H1 (cell line): ENCODE results near the gene PKD1L1. TPM values are rescaled to one million over a fixed set of nuclear protein-coding genes. Genes with fewer than 3 reads are reported as not detected.

ENCODE experiments used
- CTCF ChIA-PET: fragments of 300-600 bp; sonication (Branson Sonifier 250); formaldehyde crosslinking; loops from one replicate; lab custom pipeline; 2021; ENCODE audit not compliant: partially characterized antibody; lab: Charles Lee
- POLR2A ChIA-PET: fragments of 300-600 bp; sonication (Branson Sonifier 250); formaldehyde crosslinking; loops from one replicate; lab custom pipeline; 2021; ENCODE audit warnings: inconsistent platforms; ENCODE audit not compliant: partially characterized antibody; lab: Charles Lee
- DNase-seq, 2 experiments: peaks; one replicate each; pipeline versions ENCODE4 v3.0.0 to v3.0.0-alpha.2; 2010 to 2022; ENCODE audit warnings: low spot score in 2 of 2, low read depth in 1 of 2, mixed read lengths in 1 of 2
- FAIRE-seq: peaks from 2 replicates; lab custom pipeline; 2011; peaks lifted over from hg19 to GRCh38; lab: Jason Lieb, UNC
- H2AFZ ChIP-seq: 2 replicates; pipeline ENCODE4 v1.8.1; 2012; ENCODE audit warnings: low read length, inconsistent platforms
- H2AK5ac ChIP-seq: 2 replicates; pipeline ENCODE4 v1.6.1; 2013; ENCODE audit warnings: low read depth, low read length
- H2BK120ac ChIP-seq: replicated peaks from 2 replicates; pipeline ENCODE3; 2013; ENCODE audit warnings: low read depth, low read length, inconsistent platforms
- H2BK12ac ChIP-seq: 2 replicates; pipeline ENCODE4 v1.6.1; 2013; ENCODE audit warnings: low read depth, low read length
- H2BK15ac ChIP-seq: 2 replicates; pipeline ENCODE4 v1.6.1; 2013; ENCODE audit warnings: low read length
- H2BK20ac ChIP-seq: 2 replicates; pipeline ENCODE4 v1.6.1; 2013; ENCODE audit warnings: low read length
- H2BK5ac ChIP-seq: 2 replicates; pipeline ENCODE4 v1.6.1; 2013; ENCODE audit warnings: low read depth, low read length
- H3K14ac ChIP-seq: 2 replicates; pipeline ENCODE4 v1.6.1; 2013; ENCODE audit warnings: inconsistent platforms; ENCODE audit not compliant: insufficient read length
- H3K18ac ChIP-seq: 2 replicates; pipeline ENCODE4 v1.6.1; 2013; ENCODE audit warnings: low read length; ENCODE audit errors: extremely low read depth
- H3K23ac ChIP-seq: 2 replicates; pipeline ENCODE4 v1.6.1; 2013; ENCODE audit warnings: inconsistent platforms; ENCODE audit not compliant: insufficient read length
- H3K23me2 ChIP-seq: 2 replicates; pipeline ENCODE4 v1.6.1; 2013; ENCODE audit warnings: low read depth, low read length
- H3K27ac ChIP-seq: 2 replicates; pipeline ENCODE4 v1.6.1; 2011; ENCODE audit warnings: low read depth, low read length, inconsistent platforms
- H3K27me3 ChIP-seq, 4 experiments: replicated peaks in 1 of 4; 1 replicate in 1 of 4; 2 replicates in 3 of 4; pipeline versions ENCODE4 v1.6.1 to v1.8.1; 2011 to 2013; ENCODE audit warnings: low read length in 3 of 4, mild to moderate bottlenecking in 3 of 4, inconsistent platforms in 2 of 4, mixed read lengths in 2 of 4, moderate library complexity in 1 of 4; ENCODE audit not compliant: control insufficient read depth in 3 of 4, insufficient read depth in 3 of 4; ENCODE audit errors: extremely low read depth in 1 of 4
- H3K36me3 ChIP-seq, 4 experiments: 2 replicates each; pipeline versions ENCODE4 v1.6.1 to v1.8.1; 2011 to 2013; ENCODE audit warnings: mild to moderate bottlenecking in 4 of 4, low read length in 3 of 4, moderate library complexity in 2 of 4, control low read depth in 1 of 4, inconsistent platforms in 1 of 4; ENCODE audit not compliant: insufficient read depth in 4 of 4, control insufficient read depth in 2 of 4
- H3K4ac ChIP-seq: replicated peaks from 2 replicates; pipeline ENCODE3; 2013; ENCODE audit warnings: low read length, low read depth, mixed read lengths, inconsistent platforms; ENCODE audit not compliant: insufficient read length
- H3K4me1 ChIP-seq, 4 experiments: replicated peaks in 1 of 4; 1 replicate in 1 of 4; 2 replicates in 3 of 4; pipeline versions ENCODE4 v1.6.1 to v1.8.1; 2011 to 2013; ENCODE audit warnings: low read length in 3 of 4, inconsistent platforms in 2 of 4, mixed read lengths in 1 of 4; ENCODE audit not compliant: insufficient read depth in 4 of 4, control insufficient read depth in 3 of 4
- H3K4me2 ChIP-seq, 2 experiments: 2 replicates each; pipeline versions ENCODE4 v1.6.1 to v1.8.1; 2011 to 2013; ENCODE audit warnings: low read depth in 2 of 2, low read length in 2 of 2, control low read depth in 1 of 2, inconsistent platforms in 1 of 2, mild to moderate bottlenecking in 1 of 2; ENCODE audit not compliant: insufficient read depth in 1 of 2
- H3K4me3 ChIP-seq, 4 experiments: fragments of 200-600, 300-600 bp in 1 of 4; sonication (generic), shearing (Covaris generic), sonication (Bioruptor Twin) in 1 of 4; 2 replicates each; pipeline versions ENCODE4 v1.5.1 to v1.8.1; 2011 to 2016; ENCODE audit warnings: low read length in 4 of 4, low read depth in 3 of 4, control low read depth in 2 of 4, inconsistent platforms in 2 of 4, mild to moderate bottlenecking in 2 of 4, mixed read lengths in 1 of 4, moderate library complexity in 1 of 4; ENCODE audit not compliant: insufficient read depth in 2 of 4; ENCODE audit errors: extremely low read depth in 1 of 4
- H3K56ac ChIP-seq: replicated peaks from 2 replicates; pipeline ENCODE3; 2013; ENCODE audit warnings: low read depth, mild to moderate bottlenecking, mixed read lengths, low read length, inconsistent platforms; ENCODE audit not compliant: insufficient read length
- H3K79me1 ChIP-seq: 2 replicates; pipeline ENCODE4 v1.6.1; 2013; ENCODE audit warnings: low read depth, low read length, control low read depth
- H3K79me2 ChIP-seq, 2 experiments: 2 replicates each; pipeline versions ENCODE4 v1.6.1 to v1.8.1; 2012 to 2013; ENCODE audit warnings: low read length in 2 of 2, mild to moderate bottlenecking in 2 of 2, inconsistent platforms in 1 of 2; ENCODE audit not compliant: insufficient read depth in 2 of 2, control insufficient read depth in 1 of 2
- H3K9ac ChIP-seq, 4 experiments: replicated peaks in 1 of 4; 1 replicate in 1 of 4; 2 replicates in 3 of 4; pipeline versions ENCODE4 v1.6.1 to v1.8.1; 2011 to 2013; ENCODE audit warnings: low read depth in 3 of 4, low read length in 3 of 4, control low read depth in 2 of 4, mild to moderate bottlenecking in 2 of 4, moderate library complexity in 2 of 4, inconsistent platforms in 1 of 4; ENCODE audit errors: extremely low read depth in 1 of 4
- H3K9me3 ChIP-seq, 2 experiments: 2 replicates each; pipeline versions ENCODE4 v1.6.1 to v1.8.1; 2012 to 2013; ENCODE audit warnings: mild to moderate bottlenecking in 2 of 2, moderate library complexity in 2 of 2, control low read depth in 1 of 2, inconsistent platforms in 1 of 2, low read depth in 1 of 2, low read length in 1 of 2, mixed read lengths in 1 of 2; ENCODE audit not compliant: insufficient read depth in 2 of 2
- H4K20me1 ChIP-seq, 2 experiments: replicated peaks in 1 of 2; 2 replicates each; pipeline versions ENCODE3 to v1.8.1; 2011 to 2013; ENCODE audit warnings: inconsistent platforms in 2 of 2, low read length in 2 of 2, mild to moderate bottlenecking in 1 of 2; ENCODE audit not compliant: insufficient read depth in 2 of 2, control insufficient read depth in 1 of 2
- H4K5ac ChIP-seq: 2 replicates; pipeline ENCODE4 v1.6.1; 2013; ENCODE audit warnings: low read length, low read depth, mixed read lengths, inconsistent platforms; ENCODE audit not compliant: insufficient read length
- H4K8ac ChIP-seq: 2 replicates; pipeline ENCODE4 v1.8.0; 2013; ENCODE audit warnings: mild to moderate bottlenecking, moderate library complexity, low read length, inconsistent platforms; ENCODE audit not compliant: insufficient read depth; ENCODE audit errors: extremely low read depth
- H4K91ac ChIP-seq: replicated peaks from 2 replicates; pipeline ENCODE3; 2013; ENCODE audit warnings: low read length, mixed read lengths, inconsistent platforms; ENCODE audit not compliant: insufficient read length
- BRCA1 ChIP-seq: IDR thresholded peaks from 2 replicates; pipeline ENCODE4 v1.6.1; 2012; ENCODE audit warnings: low read depth, low read length, improper control_type of control experiment
- CTBP2 ChIP-seq: IDR thresholded peaks from 2 replicates; pipeline ENCODE4 v1.7.0; 2011; ENCODE audit warnings: borderline replicate concordance, mild to moderate bottlenecking, moderate library complexity, mixed read lengths, low read length; ENCODE audit not compliant: insufficient read depth, insufficient read length
- JUND ChIP-seq: IDR thresholded peaks from 2 replicates; pipeline ENCODE4 v1.6.1; 2011; ENCODE audit warnings: mild to moderate bottlenecking, improper control_type of control experiment, low read length
- RAD21 ChIP-seq, 2 experiments: IDR thresholded peaks in 1 of 2; conservative IDR thresholded peaks in 1 of 2; 2 replicates each; pipeline ENCODE4 v1.6.1; 2011; ENCODE audit warnings: low read depth in 2 of 2, low read length in 2 of 2, improper control_type of control experiment in 1 of 2, inconsistent platforms in 1 of 2, mild to moderate bottlenecking in 1 of 2, moderate library complexity in 1 of 2
- TBP ChIP-seq: IDR thresholded peaks from 2 replicates; pipeline ENCODE4 v1.6.1; 2011; ENCODE audit warnings: low read depth, low read length, improper control_type of control experiment
- WGBS, 2 experiments: shearing (Covaris generic) in 1 of 2; methylation state at CpG; one replicate each; pipeline versions ENCODE4 v1.1.6 to v1.1.7; 2013 to 2015; ENCODE audit warnings: low lambda C conversion rate in 2 of 2, mixed read lengths in 2 of 2, inconsistent platforms in 1 of 2, low coverage in 1 of 2, missing lambda C conversion rate in 1 of 2; ENCODE audit not compliant: insufficient replicate concordance in 2 of 2, insufficient coverage in 1 of 2, insufficient read length in 1 of 2; ENCODE audit errors: extremely low coverage in 1 of 2, missing lambda C conversion rate in 1 of 2; 5-methylcytosine and 5-hydroxymethylcytosine counted together
- polyA plus RNA-seq, 7 experiments: library from polyadenylated mRNA; depleted of rRNA in 3 of 7; stranded (reverse) in 5 of 7; unstranded in 2 of 7; fragments of >200 nt in 5 of 7; fragments of 200-250 nt in 2 of 7; gene quantifications; 1 replicate in 5 of 7; 2 replicates in 1 of 7; 4 replicates in 1 of 7; pipeline versions ENCODE4 v1.2.1 to v1.2.3, GENCODE V29; 2011 to 2013; ENCODE audit warnings: missing spikeins in 2 of 7, mixed read lengths in 2 of 7
- total RNA-seq: library from RNA; stranded (reverse); fragmentation: NEBNext Ultra II Directional; extraction: Animal tissue kit (Norgen Biotek cat#: 25700); gene quantifications from 2 replicates; pipeline ENCODE4 v1.2.1, GENCODE V29; 2021
- TF ChIP-seq, protein P1 (sequence below): IDR thresholded peaks from 2 replicates; pipeline ENCODE4 v1.6.1; 2011; ENCODE audit warnings: low read length, improper control_type of control experiment
- TF ChIP-seq, protein P2 (sequence below): IDR thresholded peaks from 2 replicates; pipeline ENCODE4 v1.6.1; 2011; ENCODE audit warnings: low read depth, mild to moderate bottlenecking, low read length; ENCODE audit not compliant: insufficient read depth

PKD1L1 gene
- total and polyA plus RNA-seq, 2 of the 8 experiments (the other 6 are each of a cell fraction or from before 2014, with no cell fraction given): 0.22 to 0.35 TPM

DNA sequence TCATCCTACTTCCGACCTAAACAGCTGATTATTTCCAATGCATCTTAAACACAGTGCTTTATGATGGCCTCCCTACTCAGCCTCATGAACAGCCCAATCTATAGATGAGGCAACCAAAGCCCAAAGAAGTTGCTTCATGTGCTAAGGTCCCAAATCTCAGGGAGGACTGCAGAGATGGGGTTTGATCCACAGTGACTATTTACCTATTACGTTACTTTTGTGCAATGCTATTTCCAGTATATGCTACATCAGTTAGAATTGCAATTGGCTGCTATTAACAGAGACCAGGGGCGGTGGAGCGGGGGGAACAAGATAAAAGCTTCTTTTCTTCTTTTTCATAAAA is 213.3 kb downstream of the PKD1L1 start:
- no peak overlapping the region for H2AFZ ChIP-seq
- 81% methylated on average over 4 of the region's 4 CpGs; no CpG with 5 or more reads in 1 of the 2 experiments for WGBS, 2 experiments
- CTCF ChIA-PET: interaction anchor here (1.1 to 1.8 kb wide), 3 partner anchors 10 to 114 kb away, joined by 3 to 5 read pairs (median 4); no protein-coding TSS in a partner anchor

More for the DNA sequence above, 213.3 kb downstream of the PKD1L1 start:
- H3K36me3 ChIP-seq: no peaks in the 10 kb centered on the region
- H3K18ac ChIP-seq: no peak overlapping the region
- no peak overlapping the region for H3K4ac ChIP-seq
- no peak overlapping the region for H3K9ac ChIP-seq
- H3K27me3 ChIP-seq: peaks cover 0 to 2% (median 0%) of the 10 kb centered on the region in 4 experiments; a peak in 1 of 7 replicates
- no peak overlapping the region for H2BK12ac ChIP-seq
- H3K9me3 ChIP-seq: no peaks in the 10 kb centered on the region
- H2BK120ac ChIP-seq: no peak overlapping the region
- FAIRE-seq: no peak
- H3K79me2 ChIP-seq: no peaks in the 10 kb centered on the region
- peaks cover 0 to 6% (median 3%) of the 10 kb centered on the region in 4 experiments; a peak in 2 of 7 replicates for H3K4me1 ChIP-seq
- no peak overlapping the region for H4K5ac ChIP-seq
- no peak overlapping the region for H4K91ac ChIP-seq
- POLR2A ChIA-PET: no interaction called here
- no peak overlapping the region for H2BK20ac ChIP-seq
- H4K8ac ChIP-seq: no peak overlapping the region
- DNase-seq: no peak
- H3K23ac ChIP-seq: no peak overlapping the region
- no peak overlapping the region for H2BK15ac ChIP-seq
- no peaks in the 10 kb centered on the region for H3K79me1 ChIP-seq
- H2BK5ac ChIP-seq: no peak overlapping the region
- no peak overlapping the region for H3K14ac ChIP-seq
- no peak overlapping the region for H3K56ac ChIP-seq
- H3K27ac ChIP-seq: no peak overlapping the region
- no peaks in the 10 kb centered on the region for H4K20me1 ChIP-seq
- no peak overlapping the region for H2AK5ac ChIP-seq
- H3K23me2 ChIP-seq: no peaks in the 10 kb centered on the region
- no peak overlapping the region for H3K4me3 ChIP-seq
- no peak overlapping the region for H3K4me2 ChIP-seq
- TF ChIP-seq, protein P1, sequence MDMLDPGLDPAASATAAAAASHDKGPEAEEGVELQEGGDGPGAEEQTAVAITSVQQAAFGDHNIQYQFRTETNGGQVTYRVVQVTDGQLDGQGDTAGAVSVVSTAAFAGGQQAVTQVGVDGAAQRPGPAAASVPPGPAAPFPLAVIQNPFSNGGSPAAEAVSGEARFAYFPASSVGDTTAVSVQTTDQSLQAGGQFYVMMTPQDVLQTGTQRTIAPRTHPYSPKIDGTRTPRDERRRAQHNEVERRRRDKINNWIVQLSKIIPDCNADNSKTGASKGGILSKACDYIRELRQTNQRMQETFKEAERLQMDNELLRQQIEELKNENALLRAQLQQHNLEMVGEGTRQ: no peak
- TF ChIP-seq JUND (no peak), RAD21 (IDR thresholded peaks at IDR 0.05 in 1 of 2, conservative IDR thresholded peaks at IDR 0.05 in 1 of 2; ENCODE audit: low read depth in 2 of 2, low read length in 2 of 2) (no peak), BRCA1 (no peak), CTBP2 (no peak), TBP (no peak)
- TF ChIP-seq, protein P2, sequence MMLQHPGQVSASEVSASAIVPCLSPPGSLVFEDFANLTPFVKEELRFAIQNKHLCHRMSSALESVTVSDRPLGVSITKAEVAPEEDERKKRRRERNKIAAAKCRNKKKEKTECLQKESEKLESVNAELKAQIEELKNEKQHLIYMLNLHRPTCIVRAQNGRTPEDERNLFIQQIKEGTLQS: no peak
